ENCODE data around the gene OR4C11. TPM values are rescaled to one million over a fixed set of nuclear protein-coding genes. Genes with fewer than 3 reads are reported as not detected.

OR4C11 gene, protein sequence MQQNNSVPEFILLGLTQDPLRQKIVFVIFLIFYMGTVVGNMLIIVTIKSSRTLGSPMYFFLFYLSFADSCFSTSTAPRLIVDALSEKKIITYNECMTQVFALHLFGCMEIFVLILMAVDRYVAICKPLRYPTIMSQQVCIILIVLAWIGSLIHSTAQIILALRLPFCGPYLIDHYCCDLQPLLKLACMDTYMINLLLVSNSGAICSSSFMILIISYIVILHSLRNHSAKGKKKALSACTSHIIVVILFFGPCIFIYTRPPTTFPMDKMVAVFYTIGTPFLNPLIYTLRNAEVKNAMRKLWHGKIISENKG
- not detected for polyA plus RNA-seq (2013, experiment 1 of 2; ENCODE audit: insufficient read length)
- polyA plus RNA-seq (2013, experiment 2 of 2; ENCODE audit: insufficient read length): not detected

DNA sequence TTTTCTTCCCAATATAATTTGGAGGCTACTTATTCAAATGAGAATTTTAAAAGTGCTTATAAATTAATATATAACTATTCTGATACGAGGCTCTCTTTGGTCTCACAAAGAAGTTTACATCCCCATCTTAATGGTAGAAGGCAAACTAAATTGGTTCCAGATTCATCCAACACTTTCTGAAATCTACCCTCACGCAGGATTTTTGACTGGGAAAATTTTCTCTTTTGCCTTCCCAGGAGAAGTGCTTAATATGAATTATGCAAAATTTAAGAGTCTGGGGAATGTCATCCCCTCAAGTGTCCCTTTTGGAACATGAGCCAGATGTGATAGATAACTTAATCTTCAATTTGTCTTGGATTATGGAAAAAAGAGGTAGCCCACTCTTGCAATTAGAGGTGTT lies at the start of gene OR4C11:
OR4C11 (minus strand) TSS at position 101 of the 400 bp plus-strand sequence. CDS start 3,272 bp downstream, outside the sequence.
- DNase-seq: no peak

- no peak for DNase-seq
Observed at GRCh38 chr11:55655096-55655495, 47.7 kb upstream of the OR4C11 start.

DNA sequence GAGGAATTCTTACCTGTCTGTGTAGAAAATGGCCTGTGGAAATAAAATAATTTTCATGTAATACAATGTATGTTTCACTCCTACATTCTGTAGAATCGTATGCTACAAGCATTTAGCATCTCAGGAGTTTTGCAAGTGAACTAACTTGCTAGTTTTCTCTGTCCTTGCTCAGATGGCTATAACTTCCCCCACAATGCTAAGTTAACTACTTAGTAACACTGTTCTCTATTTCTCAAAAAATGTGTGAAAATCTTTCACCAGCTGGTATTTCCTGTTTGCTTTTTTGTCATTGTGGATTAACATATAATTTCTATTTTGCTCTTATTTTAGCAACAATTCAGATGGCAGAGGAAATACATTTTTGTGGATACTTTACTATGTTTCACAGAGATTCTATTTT lies 45.1 kb upstream of the OR4C11 start:
- no peak for DNase-seq

GRCh38 chr11:55648027-55648426 lies 40.6 kb upstream of the OR4C11 start, which contains the start of gene OR4S2:
TSS of gene OR4S2 (plus strand) at chr11:55648327. CDS start at chr11:55650904, 2,577 bp downstream.
- DNase-seq: no peak

GRCh38 chr11:55634813-55635212 lies 27.4 kb upstream of the OR4C11 start, which contains the start of gene OR4P4:
TSS of gene OR4P4 (plus strand) at chr11:55635113.
- no peak for DNase-seq

- DNase-seq: no peak
Observed at GRCh38 chr11:55624531-55624930, 17.1 kb upstream of the OR4C11 start.

GRCh38 chr11:55572548-55572947 lies 34.9 kb downstream of the OR4C11 start:
- DNase-seq: no peak

DNA sequence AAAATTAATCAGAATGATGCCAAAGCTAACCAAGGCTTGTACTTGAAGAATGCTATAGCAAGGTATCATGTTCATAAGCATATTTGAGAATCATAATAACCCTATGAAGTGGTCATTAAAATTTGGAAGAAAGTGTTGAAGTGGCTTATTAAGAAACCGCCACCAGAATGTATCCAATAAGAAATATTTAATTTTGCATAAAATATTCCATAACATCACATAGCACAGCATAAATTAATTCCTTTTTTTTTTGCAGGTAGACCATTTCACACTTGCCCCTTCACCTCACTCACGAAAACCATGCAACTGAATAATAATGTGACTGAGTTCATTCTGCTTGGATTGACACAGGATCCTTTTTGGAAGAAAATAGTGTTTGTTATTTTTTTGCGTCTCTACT lies 35.6 kb downstream of the OR4C11 start, which contains the start of gene OR4C16:
OR4C16 (plus strand) TSS at position 301 of the 400 bp plus-strand sequence; CDS start at position 301, 0 bp downstream.
- no peak for DNase-seq

DNA sequence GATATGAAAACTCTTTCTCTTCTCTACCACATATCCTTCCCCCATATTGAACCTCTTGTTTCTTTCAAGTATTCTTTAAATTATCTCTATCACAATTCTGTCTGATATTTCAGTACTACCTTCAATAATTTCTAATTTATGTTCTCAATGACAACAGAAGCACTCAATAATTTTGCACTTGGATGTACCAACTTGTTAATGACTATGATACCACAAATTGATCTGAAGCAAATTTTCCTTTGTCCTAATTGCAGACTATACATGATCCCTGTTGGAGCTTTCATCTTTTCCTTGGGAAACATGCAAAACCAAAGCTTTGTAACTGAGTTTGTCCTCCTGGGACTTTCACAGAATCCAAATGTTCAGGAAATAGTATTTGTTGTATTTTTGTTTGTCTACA lies 53.3 kb downstream of the OR4C11 start, which contains the start of gene OR4C15:
OR4C15 (plus strand) TSS at position 301 of the 400 bp plus-strand sequence; CDS start at position 301, 0 bp downstream.
- DNase-seq: no peak
